ENCODE results near the gene ARSA. TPM values are rescaled to one million over a fixed set of nuclear protein-coding genes. Genes with fewer than 3 reads are reported as not detected.
"Not testable (repeated sequence)": the region's sequence is repeated elsewhere in the genome, so short reads cannot be mapped to it uniquely, and the experiment has no call there.

ARSA gene
- total and polyA plus RNA-seq, 2 of the 13 experiments (the other 11 are each of a cell fraction or from before 2014, with no cell fraction given): 9.0 to 11.5 TPM

DNA sequence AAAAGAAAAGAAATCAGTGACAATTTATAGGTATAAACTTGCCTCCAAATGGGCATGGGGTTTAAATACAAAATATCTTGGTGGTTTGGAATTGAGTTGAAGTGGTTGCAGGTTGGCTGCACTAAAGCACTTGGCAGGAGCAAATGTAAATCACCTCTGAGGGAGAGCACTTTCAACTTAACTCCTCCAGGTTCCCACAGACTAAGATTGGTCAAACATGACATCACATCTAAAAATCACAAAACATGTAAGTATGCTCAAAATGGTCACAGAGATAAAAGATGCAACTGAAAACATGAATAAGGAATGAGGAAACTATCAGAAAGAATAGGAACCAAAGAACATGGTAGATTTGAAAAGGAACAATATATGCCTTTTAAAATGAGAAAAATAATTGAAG lies 32.4 kb upstream of the ARSA start (continued):
- TF ChIP-seq, protein P1, sequence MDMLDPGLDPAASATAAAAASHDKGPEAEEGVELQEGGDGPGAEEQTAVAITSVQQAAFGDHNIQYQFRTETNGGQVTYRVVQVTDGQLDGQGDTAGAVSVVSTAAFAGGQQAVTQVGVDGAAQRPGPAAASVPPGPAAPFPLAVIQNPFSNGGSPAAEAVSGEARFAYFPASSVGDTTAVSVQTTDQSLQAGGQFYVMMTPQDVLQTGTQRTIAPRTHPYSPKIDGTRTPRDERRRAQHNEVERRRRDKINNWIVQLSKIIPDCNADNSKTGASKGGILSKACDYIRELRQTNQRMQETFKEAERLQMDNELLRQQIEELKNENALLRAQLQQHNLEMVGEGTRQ (IDR thresholded peaks at IDR 0.05; ENCODE audit: low read depth, low read length): no peak
- TF ChIP-seq, protein P1 (CRISPR knock-in tag; IDR thresholded peaks at IDR 0.05; ENCODE audit: borderline replicate concordance): no peak
- TF ChIP-seq SNRNP70 (IDR thresholded peaks at IDR 0.05; ENCODE audit: low read depth, low read length) (no peak), BRD4 (CRISPR knock-in tag; IDR thresholded peaks at IDR 0.05) (no peak), ADNP (CRISPR knock-in tag; IDR thresholded peaks at IDR 0.05) (no peak), MIXL1 (CRISPR knock-in tag; IDR thresholded peaks at IDR 0.05) (no peak)
- TF ChIP-seq, protein P2, sequence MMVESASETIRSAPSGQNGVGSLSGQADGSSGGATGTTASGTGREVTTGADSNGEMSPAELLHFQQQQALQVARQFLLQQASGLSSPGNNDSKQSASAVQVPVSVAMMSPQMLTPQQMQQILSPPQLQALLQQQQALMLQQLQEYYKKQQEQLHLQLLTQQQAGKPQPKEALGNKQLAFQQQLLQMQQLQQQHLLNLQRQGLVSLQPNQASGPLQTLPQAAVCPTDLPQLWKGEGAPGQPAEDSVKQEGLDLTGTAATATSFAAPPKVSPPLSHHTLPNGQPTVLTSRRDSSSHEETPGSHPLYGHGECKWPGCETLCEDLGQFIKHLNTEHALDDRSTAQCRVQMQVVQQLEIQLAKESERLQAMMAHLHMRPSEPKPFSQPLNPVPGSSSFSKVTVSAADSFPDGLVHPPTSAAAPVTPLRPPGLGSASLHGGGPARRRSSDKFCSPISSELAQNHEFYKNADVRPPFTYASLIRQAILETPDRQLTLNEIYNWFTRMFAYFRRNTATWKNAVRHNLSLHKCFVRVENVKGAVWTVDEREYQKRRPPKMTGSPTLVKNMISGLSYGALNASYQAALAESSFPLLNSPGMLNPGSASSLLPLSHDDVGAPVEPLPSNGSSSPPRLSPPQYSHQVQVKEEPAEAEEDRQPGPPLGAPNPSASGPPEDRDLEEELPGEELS (CRISPR knock-in tag; IDR thresholded peaks at IDR 0.05): no peak

DNA sequence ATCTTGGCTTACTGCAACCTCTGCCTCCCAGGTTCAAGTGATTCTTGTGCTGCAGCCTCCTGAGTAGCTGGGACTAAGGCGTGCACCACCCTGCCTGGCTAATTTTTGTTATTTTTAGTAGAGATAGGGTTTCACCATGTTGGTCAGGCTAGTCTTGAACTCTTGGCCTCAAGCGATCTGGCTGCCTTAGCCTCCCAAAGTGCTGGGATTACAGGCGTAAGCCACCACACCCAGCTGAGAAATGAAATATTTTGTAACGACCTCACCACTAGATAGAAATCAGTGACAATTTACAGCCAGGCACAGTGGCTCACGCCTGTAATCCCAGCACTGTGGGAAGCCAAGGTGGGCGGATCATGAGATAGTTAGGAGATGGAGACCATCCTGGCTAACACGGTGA lies 31.8 kb upstream of the ARSA start:
- H3K4me1 ChIP-seq (ENCODE audit: insufficient read depth, low read length): peaks cover 31% of the 10 kb centered on the region
- DNase-seq (ENCODE audit: low spot score); H3K4me2 ChIP-seq (ENCODE audit: low read depth, low read length); CTCF ChIA-PET (ENCODE audit: low intra/inter-chr PET ratio, low total read pairs); POLR2A ChIA-PET; H3K36me3 ChIP-seq (replicated peaks in 1 of 2; ENCODE audit: control insufficient read depth in 1 of 2, insufficient read depth in 2 of 2, low read length in 2 of 2); H3K27me3 ChIP-seq (ENCODE audit: control insufficient read depth in 1 of 2, insufficient read depth in 2 of 2, low read length in 2 of 2); in situ Hi-C loops (cut with HindIII; ENCODE audit: extremely low pct_ligation_motif_present, low pct_unique_long_range_greater_than_20kb); H3K79me2 ChIP-seq (ENCODE audit: insufficient read depth, low read length); intact Hi-C loops (cut with micrococcal nuclease; ENCODE audit: unreplicated experiment); H4K20me1 ChIP-seq (ENCODE audit: insufficient read depth, low read length); BruUV-seq (replicated peaks); H3K9ac ChIP-seq (ENCODE audit: insufficient read depth, low read depth, low read length); H3K27ac ChIP-seq (ENCODE audit: extremely low read length, insufficient read depth, low read length); ATAC-seq; H2AFZ ChIP-seq (ENCODE audit: low read length); H3K9me3 ChIP-seq (ENCODE audit: low read length); FAIRE-seq; H3K4me3 ChIP-seq (replicated peaks in 1 of 3; ENCODE audit: insufficient read depth in 1 of 3, low read depth in 2 of 3, low read length in 3 of 3): not testable (repeated sequence)
- 92% methylated on average over 7 of the region's 7 CpGs for WGBS (ENCODE audit: low lambda C conversion rate)

Measured in HepG2 (cell line).